Activated CD4-positive, CD25-positive, alpha-beta regulatory T cell treated with anti-CD3 and anti-CD28 coated beads, Interleukin-2, amount 50 U/mL, for 24 hours (primary cell): ENCODE data around the gene UCK2.

ENCODE experiments used
- ATAC-seq, 2 donors: fragments of 150-1000 bp; cut with Tn5 transposase; one replicate each; pipeline ENCODE4 v1.10.0; 2021; ENCODE audit warnings: mild to moderate bottlenecking in 1 of 2, moderate library complexity in 1 of 2

UCK2 gene

DNA sequence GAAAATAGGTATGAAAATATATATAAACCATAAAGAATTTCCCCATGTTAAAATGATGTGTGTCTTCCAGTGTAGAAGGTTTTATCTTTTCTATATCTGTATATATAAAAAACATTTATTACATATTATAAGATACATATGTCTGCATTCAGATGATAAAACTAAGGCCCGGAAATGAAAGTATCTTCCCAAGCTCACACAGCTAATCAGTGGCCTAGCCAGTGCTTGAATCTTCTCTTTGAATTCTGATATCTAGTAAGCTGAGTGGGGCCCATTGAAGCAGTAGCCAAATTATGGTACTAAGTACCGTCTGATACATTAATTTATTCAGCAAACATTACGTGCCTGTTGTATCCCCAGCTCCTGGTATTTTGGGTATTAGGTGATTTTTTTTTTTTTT is 28.6 kb downstream of the UCK2 start:
- ATAC-seq, result no peak

DNA sequence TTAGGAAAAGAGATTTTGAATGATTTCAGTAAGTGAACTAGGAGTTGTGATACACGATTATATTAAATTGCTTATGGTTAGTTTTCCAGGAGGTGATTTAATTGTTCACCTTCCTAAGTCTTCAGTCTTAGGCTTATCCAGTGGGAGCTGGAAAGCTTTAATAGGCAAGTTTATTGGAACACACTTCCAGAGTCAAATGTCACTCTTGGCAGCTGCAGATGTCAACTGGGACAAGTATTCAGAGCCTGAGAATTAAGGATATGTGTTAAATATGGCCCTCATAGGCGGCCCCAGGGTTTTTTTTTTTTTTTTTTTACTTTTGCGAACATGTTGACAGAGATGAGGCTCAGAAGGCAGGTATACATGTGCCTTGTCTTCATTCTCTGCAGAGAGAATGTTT is 29.2 kb downstream of the UCK2 start:
- no peak for ATAC-seq

DNA sequence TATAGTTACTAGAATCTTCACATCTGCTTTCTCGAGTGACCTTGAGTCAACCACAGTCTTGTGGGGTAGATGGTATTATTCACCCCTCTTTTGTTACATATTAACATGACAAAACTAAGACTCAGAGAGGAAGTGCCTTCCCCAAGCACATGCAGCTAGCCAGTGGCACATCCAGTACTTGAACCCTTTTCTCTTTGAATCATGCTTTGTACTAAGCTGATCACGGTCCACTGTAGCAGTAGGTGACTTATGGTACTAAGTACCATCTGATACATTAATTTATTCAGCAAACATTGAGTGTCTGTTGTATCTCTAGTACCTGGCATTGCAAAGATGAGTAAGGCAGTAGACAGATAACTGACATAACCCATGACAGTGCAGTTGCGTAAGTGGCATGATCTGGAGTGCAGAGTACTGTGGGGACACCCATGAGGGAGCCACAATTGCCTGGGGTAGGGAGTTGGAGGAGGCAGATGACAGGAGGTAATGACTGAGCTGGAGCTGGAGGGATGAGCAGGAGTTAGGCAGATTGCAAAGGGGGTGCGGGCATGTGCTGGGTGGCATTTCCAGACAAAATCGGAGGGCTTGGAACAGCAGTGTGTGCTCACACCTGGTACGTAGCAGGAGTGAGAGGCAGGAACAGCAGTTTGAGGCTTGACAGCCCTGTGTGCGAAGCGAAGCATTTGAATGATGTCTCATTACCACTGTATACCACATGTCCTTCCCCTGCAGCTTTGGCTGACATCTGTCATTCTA is 29.8 kb downstream of the UCK2 start:
- ATAC-seq, result peak; percentile 41 to 55

DNA sequence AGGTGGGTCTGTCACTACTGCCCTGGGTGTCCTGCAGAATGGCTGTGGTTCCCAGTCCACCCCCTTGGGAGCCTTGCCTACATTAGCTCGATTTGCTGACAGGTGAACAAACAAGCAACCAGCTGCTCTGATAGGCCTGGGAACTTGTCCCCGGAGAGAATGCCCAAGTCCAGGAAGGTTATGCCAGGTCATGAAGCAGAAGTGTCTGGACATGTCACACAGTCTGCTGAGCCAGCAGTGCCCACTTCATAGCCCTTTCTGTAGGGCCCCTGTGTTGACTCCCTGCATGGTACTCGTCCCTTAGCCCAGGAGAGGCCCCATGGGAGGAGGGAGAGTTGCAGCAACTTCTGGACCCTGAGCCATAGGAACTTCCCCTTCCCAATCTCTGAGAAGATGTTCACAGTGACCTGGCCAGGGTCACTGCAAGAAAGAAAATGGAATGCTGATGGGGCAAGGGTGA is 31.0 kb downstream of the UCK2 start:
- ATAC-seq, result no peak

DNA sequence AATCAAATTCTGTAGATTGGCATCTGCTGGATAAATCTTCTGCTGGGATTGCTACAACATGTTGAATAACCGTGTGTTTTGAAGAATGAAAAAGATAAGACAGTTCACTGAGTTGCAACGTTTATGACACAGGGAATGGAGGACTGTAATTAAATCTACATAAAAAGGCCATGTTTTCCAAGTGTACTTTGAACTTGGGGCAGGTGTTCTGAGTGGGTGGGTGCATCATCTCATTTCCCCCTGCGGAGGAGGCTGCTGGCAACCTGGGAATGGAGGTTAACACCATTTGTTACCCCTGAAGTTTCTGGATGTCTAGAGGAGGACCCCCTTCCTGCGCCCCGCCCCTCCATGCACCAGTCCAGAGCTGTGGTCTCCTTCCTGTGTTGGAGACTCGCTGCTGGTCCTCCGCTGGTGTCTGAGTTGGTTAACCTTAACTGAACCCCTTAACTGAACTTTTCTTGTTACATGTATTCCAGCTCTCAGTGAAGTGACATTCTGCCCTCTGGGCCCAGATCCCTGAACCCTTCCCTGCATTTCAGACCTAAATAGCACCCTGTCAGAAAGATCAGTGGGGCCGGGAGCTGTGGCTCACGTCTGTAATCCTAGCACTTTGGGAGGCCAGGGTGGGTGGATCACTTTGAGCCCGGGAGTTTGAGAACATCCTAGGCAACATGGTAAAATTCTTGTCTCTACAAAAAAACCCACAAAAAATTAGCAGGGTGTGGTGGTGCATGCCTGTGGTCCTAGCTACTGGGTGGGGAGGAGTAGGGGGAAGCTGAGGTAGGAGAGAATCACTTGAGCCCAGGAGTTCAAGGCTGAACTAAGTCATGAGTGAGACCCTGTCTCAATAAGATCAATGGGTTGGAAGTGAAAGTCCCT is 31.8 kb downstream of the UCK2 start:
- ATAC-seq, result no peak

DNA sequence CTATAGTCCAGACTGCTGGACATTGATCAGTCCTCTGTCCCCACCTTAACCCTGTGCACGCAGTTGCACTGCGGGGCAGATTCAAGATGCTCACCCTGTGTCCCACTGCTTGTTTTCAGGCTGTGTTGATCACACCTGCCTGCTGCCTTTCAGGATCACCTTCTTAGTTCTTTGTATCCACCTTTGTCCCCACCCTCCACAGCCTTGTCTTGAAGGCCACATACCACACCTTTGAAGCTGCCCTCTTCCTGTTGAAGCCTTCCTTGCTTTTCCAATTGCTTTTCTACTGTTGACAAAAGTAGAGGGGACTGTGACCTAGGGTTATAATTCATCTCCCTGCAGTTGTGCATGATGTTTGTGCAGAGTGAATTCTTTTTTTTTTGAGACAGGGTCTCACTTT is 32.7 kb downstream of the UCK2 start:
- no peak for ATAC-seq

DNA sequence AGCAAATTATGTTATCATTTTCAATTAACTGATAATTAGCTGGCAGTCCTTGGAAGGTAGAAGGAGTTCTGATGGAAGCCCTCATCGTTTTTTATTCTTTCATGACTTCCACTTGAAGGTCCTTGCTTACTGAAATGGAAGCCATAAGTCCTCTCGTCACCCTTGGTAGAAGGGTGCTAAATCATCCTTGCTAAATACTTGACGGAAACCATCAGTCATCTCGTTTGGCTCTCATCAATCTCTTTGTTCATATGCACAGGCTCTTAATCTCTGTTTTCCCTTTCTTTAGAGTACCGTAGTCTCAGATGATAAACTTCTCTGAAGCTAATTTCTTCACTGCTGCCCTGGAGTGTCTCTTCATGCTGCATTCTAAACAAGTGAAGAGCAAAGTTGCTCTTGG is 34.5 kb downstream of the UCK2 start:
- no peak for ATAC-seq

DNA sequence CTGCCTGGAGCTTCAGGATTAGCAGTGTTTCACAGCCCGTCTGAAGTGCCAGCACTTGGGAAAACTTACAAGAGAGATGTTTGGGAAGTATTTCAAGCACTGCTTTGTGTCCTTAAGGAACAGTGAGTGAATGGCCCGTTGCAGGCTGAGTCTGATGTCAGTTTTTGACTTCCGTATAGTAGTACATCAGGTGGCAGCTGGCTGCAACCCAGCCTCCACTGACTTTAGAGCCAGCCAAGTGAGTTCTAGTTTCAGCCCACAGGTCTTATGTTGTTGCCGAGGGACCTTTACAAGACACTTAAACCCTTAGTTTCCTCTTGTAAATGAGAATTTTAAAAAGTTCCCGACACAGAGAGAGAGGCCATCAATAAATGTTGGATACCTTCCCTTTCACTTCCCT is 35.0 kb downstream of the UCK2 start:
- no peak for ATAC-seq

DNA sequence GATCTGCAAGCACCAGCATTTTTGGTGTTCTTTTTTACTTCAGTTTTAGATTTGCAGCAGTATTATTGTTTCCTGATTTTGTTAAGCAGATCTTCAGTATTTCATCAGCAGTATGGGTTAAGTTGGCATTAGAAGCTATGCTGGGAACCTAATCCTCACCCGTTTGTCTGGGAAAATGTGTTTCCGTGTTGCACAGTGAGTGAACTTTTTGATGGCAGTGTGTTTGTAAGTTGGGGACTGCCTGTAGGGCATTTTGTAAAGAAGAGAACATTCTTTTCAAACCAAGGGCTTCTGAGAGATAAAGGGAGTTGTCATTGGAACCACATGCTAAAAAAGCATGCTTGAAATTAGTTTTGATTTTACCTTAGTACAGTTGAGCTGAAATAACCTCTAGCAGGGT is 35.9 kb downstream of the UCK2 start:
- no peak for ATAC-seq

DNA sequence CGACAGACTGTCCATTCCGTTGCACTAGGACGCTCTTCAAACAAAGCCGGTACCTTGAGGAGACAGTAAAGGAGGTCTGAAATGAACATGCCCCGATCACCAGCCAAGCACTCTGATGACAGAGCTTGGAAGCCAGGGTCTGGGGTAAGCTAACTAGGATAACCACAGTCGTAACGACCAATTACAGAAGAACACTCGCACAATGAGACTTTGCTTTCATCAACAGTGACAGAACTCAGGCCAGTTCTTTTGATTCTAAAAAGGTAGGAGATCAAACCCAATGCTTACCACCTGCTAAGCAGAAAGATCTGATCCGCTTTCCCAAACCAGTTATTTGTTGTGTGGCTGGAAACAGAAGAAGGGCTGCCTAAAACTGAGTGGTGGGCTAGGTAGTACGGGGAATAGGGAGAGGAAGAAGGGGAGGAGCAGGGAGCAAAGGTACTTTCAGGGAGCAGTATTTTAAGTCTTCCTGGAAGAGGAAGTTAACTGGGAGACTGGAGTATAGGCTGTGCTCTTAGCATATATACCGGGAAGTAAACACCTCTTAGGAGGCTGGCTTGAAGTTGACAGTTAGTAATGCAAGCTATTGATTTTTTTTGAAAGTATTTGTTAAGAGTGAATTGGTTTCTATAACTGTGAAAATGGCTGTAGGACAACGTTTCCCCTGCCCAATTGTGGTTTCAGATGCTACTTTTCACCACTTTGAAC is 38.4 kb downstream of the UCK2 start:
- no peak for ATAC-seq

DNA sequence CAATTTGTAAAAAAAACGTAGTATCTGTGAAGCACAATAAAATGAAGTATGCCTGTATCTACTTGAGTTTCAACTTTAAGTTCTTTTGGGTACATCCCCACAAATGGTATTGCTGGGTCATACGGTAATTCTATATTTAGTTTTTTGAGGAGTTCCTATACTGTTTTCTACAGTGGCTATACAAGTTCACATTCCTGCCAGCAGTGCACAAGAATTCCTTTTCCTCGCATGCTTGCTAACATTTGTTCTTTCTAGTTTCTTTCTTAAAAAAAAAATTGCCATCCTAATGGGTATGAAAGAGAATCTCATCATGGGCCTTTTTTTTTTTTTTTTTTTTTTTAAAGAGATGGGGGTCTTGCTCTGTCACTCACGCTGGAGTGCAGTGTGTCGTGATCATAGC is 41.9 kb downstream of the UCK2 start:
- ATAC-seq, result no peak

DNA sequence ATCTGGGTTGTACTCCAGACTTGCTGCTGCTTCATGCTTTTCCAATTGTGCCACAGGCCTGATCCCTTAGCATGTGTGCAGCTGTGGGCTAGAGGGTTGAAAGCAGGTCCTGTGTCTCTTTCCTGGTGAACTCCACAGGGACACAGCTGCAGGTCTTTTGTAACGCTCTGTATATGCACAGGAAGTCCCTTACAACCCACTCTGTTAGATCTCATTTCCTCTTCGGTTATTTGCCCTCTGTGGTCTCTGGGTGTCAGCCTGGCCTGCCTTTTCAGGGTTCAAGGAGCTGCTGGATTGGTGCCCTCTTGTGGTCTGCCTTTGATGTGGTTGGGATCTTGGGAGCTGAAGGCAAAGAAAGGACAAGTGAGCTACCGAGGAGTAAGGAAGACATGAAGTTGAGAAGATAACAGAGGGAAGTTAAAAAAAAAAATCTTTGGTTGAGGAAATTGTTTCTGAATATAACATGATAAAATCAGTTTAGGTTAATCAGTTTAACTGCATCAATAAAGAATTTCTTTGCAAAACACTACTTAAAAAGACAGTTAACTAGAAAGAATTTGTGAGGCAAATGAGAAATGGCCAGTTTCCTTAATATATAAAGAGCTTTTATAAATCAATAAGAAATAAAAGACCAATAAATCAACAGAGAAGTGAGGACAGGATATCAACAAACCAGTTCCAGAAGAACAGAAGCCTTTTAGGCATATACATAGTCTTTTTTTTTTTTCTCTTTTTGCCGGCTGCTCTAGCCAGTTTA is 44.1 kb downstream of the UCK2 start:
- ATAC-seq, result peak; percentile 44 to 71

DNA sequence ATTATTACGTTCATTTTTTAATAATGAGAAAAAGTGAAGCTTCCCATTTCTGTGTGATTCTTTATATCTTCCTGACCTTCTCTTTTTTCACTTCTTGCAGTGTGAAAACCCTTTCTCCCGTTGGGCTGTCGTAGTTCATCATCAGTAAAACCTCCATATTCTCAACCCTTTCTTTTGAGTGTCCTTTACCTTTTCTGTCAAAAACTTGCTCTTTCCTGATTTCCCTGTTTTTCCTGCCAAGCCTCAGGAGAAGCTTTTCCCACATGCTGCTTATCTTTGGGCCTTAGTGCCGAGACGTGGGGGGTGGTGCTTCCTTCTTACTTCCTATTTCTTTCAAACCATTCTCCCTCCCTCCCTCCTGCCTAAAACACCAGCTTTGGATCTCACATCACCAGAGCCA is 46.1 kb downstream of the UCK2 start:
- no peak for ATAC-seq

DNA sequence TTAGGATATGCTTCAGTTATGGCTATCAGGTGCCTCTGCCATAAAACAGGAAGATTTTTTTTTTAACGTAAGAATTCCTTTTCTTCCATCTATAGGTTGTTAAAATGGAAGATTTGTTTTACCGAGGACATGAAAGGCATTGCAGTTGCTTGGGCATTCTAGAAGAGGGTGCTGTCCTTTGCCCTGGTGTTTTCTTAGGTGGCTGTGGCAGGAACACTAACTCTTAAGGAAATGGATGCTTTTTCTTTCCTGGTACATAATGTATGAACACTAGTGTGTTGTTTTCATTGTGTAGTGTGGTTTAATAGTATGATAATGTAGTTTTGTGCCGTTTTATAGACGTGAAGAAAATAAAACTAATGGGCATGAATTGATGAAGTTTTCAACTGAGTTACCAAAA is 47.2 kb downstream of the UCK2 start:
- no peak for ATAC-seq

DNA sequence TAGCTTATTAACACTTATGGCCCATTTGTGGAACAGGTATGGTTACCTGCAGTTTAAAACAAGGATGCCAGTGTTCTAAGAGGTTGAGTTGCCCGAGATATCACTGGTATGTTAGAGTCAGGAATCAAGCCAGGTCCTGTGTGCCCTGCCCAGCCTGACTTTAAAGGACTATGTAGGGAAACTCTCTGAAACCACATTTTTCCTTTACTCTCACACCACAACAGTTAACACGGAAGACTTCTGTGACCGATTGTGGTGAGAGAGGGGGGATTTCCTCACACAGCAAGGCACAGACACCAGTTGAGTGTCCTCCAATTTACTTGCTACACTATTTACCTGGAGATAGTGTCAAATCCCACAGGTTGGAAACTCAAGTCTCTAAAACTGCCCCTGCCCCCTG is 47.8 kb downstream of the UCK2 start:
- ATAC-seq, result no peak

DNA sequence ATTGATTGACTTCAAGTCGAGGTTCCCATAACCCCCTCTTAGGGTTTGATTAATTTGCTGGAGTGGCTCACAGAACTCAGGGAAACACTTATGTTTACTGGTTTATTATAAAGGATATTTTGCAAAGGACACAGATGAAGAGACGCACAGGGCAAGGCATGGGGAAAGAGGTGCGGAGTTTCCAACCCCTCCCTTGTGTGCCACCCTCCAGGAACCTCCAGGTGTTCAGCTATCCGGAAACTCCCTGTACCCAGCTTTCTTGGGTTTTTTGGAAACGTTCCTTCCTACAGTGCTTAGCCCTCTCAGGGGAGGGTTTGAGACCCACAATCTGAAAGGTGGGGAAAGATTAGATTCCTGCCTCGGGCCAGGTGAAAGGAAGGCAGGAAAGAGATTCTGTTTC is 48.2 kb downstream of the UCK2 start:
- no peak for ATAC-seq

DNA sequence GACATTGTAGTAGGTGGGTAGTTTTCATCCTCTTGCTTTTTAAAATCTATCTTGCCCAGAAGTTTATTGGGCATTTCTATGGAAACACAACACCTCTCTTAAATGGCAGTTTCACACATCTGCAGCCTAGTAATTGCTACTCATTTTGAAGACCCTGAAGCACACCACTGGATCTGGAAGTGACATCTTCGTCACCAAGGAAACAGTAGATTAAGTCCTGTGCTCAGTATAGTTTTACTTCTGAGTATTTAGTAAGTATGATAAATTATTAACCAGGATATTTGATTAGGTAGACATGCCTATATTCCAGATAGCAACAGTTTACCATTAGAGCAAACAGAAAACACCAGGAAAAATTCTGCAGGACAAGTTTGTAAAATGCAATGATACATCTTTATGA is 48.7 kb downstream of the UCK2 start:
- no peak for ATAC-seq

DNA sequence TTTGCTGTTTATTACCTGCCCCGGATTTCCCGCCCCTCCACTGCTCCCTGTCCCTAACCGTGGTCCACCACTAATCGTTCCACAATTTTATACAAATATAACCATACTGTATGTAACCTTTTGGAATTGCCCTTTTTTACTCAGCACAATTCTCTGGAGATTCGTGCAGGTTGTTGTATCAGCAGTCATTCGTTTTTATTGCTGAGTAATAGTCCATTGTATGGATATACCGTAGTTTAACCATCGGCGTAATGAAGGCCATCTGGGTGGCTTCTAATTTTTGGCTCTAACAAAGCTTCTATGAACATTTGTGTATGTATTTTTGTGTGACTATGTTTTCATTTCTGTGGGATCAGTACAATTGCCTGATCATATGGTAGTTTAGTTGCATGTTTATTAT is 50.0 kb downstream of the UCK2 start:
- ATAC-seq, result no peak

DNA sequence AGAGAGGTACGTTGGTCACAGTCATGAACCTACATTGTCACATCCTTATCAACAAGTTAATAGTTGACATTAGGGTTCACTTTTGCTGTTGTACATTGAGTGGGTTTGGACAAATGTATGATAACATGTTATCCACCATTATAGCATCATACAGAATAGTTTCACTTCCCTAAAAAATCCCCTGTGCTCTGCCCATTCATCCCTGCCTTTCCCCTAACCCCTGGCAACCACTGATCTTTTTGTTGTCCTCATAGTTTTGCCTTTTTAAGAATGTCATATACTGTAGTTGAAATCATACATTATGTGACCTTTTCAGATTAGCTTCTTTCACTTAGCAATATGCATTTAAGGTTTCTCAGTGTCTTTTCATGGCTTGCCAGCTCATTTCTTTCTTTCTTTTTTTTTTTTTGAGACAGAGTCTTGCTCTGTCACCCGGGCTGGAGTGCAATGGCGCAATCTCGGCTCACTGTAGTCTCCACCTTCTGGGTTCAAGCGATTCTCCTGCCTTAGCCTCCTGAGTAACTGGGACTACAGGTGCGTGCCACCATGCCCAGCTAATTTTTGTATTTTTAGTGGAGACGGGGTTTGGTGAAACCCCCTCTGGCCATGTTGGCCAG is 50.6 kb downstream of the UCK2 start:
- ATAC-seq, result peak; percentile 28 to 45

DNA sequence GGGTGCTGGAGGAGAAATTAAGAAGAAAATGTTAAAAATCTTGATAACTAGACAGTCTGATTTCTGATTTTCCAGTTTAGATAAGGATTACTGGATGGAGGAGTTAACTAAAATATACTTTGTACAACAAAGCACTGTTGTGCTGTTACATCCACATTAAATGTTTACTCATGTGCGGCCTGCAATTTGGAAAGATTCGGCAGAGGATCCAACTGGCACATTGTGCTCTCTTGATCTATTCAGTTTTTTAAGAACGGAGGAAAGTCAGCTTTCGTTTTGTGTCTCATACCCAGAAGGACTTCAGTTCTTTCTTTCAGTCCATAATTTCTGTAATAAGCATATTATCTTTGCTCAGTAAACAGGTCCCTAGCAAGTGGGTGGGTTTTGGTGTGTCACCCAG is 52.5 kb downstream of the UCK2 start:
- ATAC-seq, result no peak

DNA sequence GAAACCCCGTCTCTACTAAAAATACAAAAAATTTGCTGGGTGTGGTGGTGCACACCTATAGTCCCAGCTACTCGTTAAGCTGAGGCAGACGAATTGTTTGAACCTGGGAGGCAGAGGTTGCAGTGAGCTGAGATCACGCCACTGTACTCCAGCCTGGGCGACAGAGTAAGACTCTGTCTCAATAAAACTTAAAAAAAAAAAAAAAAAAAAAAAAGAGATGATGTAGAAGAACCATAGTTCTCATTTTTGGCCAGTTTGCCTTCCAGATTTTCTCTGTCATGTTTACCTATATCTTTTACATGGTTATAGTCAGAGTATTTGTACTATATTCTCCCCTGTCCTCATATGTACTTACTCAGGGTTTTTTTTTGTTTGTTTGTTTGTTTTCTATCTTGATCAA is 53.6 kb downstream of the UCK2 start:
- ATAC-seq, result no peak

DNA sequence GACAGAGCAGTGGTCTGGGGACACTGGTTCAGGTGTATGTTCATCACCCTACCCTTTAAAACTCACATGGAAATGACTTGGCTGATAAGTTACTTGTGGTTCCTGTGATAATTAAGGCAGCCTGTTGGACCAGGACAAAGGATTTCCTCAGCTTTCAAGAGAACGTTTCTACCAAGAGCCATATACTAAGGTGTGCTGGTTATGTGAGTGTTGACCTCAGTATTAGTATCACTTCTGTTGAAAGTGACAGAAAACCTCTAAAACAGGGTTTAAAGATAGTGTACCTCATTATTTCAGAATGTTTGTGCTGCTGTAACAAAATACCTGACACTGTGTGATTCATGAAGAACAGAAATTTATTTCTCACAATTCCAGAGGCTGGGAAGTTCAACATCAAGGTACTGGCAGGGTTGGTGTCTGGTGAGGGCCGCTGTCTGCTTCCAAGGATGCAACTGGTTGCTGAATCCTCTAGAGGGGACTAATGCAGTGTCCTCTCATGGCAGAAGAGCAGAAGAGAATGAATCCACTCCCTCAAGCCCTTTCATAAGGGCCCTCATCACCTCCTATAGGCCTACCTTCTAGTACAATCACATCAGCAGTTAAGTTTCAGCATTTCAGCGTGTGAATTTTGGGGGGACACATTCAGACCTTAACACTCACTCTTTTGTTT is 54.9 kb downstream of the UCK2 start:
- ATAC-seq, result no peak
